NCI-H82 (cell line): ENCODE results near the gene JARID2.

ENCODE experiments used
- DNase-seq: peaks from one replicate; lab custom pipeline; 2025; lab: John Stamatoyannopoulos, UW

JARID2 gene

DNA sequence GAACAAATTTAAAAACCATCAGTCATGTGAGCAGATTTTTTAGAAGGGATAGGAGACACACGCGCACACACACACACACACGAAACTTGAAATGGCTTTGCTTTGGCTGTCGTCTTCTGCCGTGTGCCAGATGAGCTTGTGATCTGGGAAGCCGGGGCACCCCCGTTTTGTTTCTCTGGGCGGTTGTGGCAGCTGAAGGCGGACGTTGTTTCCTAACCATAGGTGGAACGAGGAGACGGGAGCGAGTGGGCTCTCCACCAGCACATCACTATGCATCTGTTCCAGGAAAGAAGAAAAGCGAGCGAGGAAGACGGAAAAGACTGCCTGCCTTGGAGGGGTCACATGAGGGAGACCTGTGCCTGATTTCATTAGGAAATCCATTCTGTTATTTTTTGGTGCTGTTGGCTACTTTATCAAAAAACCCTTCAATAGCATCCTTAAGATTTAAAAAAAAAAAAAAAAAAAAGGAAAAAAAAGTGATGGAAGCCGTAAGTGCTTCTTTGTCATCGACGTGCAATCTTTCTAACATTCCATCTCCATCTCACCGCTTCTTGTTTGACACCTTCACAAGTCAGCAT lies 274.8 kb downstream of the JARID2 start:
- no peak for DNase-seq

DNA sequence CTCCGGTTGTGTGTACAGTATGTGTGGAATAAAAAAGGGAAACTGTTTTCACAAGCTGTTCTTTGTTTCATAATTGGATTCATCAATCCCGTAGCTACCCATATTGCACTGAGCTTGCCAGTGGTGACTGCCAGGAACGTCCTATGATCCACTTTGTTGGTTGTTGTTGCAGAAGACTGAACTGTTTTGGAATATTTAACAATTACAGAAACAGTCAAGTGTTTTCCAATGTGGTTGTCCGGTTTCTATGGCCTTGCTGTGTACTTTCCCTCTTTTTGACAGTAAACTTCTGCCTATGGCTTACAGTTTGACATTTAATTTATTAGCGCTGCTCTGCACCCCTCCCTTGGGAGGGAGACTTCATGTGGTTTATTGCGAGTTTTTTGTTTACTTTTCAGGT lies 275.7 kb downstream of the JARID2 start:
- peak; percentile 72 for DNase-seq

GRCh38 chr6:15522026-15522425 lies 276.2 kb downstream of the JARID2 start:
- DNase-seq = no peak

DNA sequence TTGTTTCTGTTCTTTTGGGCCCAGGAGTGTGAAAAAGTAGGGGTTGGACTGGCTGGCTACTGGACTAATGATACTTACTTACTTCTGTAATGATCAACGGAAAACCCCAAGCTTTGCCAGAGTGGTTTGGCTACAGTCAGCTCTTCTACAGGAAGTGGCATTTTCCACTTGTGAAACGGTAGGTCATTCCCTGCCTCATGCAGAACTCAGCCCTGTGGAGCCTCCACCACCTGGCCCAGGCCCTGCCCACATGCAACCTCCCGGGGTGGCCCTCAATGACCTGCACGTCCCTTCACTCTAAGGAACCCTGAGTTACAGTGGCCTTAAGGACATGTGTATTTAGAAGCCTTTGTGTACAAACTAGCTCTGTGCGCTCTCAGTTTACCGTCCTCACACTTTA lies 276.6 kb downstream of the JARID2 start:
- DNase-seq = no peak

- no peak for DNase-seq
Observed at GRCh38 chr6:15522856-15523529, 277.1 kb downstream of the JARID2 start.

- DNase-seq = peak; percentile 67
Observed at GRCh38 chr6:15523679-15524630, 278.1 kb downstream of the JARID2 start.

DNA sequence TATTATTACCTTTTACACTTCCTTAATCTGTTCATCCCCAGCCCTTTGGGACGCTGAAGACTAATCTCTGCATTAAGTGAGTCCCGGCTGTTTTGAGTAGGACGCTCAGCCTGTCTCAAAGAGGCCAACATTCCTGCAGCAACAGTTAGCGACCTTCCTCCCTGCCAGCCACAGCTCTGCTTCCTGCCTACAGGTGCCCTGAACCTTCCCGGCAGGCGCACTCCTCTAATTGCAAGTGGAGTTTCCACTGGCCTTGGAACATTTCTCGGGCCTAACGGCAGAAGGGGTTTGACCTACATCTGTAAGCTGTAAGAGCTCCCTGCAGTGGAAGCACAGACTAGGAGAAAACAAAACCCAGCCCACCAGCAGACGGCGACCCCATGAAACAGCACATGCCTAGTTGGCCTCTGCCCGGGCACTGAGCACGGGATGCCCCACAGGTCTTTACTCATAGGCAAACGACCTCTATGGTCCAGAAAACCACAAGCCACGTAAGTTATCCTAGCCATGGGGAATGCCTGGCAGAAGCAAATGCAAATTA lies 279.1 kb downstream of the JARID2 start:
- DNase-seq = peak; percentile 90

DNA sequence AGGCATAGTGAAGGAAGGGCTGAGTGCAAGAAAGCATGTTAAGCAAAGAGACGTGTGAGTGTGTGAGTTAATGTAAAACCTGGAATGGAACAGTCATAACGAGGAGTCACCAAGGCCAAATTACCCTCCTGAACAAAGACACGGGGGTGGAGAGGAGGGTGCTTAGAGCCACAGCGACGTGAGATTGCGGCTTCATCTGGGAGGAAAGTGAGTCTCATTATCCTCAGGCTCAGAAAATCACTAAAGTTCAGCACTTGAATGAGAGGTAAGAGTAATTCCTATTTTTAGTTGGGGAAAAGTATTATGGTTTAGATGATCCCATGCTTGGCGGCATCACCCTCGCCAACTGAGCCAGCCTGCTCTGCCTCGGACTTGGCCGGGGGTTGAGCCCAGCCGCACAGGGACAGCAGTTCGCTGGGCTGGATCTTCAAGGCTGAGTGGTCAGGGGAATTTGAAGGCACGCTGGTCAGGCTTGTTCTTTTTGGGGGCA lies 280.4 kb downstream of the JARID2 start:
- DNase-seq = no peak

- no peak for DNase-seq
Observed at GRCh38 chr6:15527838-15528617, 282.2 kb downstream of the JARID2 start.

DNA sequence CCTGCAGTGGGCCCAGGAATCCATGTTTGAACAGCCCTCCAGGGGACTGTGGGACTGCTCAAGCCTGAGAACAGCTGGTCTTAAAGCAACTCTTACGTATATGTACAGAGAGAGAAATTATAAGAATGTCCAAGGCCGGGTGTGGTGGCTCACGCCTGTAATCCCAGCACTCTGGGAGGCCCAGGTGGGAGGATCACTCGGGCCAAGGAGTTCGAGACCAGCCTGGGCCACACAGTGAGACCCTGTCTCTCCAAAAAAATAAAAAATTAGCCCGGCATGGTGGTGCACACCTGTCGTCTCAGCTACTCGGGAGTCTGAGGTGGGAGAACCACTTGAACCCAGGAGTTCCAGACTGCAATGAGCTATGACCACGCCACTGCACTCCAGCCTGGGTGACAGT lies 283.0 kb downstream of the JARID2 start:
- no peak for DNase-seq

GRCh38 chr6:15530411-15530810 lies 284.5 kb downstream of the JARID2 start:
- DNase-seq = no peak

GRCh38 chr6:15531973-15532372 lies 286.1 kb downstream of the JARID2 start:
- no peak for DNase-seq

- no peak for DNase-seq
Observed at GRCh38 chr6:15533379-15534026, 287.6 kb downstream of the JARID2 start.

GRCh38 chr6:15534974-15535373 lies 289.1 kb downstream of the JARID2 start:
- no peak for DNase-seq

- no peak for DNase-seq
Observed at GRCh38 chr6:15535495-15536197, 289.8 kb downstream of the JARID2 start.

DNA sequence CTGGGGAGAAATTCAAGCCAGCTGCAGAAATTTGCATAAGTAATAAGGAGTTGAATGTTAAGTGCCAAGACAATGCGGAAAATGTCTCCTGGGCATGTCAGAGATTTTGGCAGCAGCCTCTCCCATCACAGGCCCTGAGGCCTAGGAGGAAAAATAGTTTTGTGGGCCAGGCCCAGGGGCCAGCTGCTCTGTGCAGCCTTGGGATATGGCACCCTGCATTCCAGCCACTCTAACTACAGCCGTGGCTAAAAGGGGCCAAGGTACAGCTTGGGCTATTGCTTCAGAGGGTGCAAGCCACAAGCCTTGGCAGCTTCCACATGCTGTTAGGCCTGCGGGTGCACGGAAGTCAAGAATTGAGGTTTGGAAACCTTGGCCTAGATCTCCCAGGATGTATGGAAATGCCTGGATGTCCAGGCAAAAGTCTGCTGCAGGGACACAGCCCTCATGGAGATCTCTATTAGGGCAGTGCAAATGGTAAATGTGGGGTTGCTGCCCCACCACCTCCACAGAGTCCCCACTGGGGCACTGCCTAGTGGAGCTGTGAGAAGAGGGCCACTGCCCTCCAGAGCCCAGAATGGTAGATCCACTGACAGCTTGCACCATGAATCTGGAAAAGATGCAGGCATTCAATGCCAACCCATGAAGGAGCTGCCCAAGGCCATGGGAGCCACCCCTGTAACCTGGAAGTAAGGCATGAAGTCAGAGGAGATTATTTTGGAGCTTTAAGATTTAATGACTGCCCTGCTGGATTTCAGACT lies 290.5 kb downstream of the JARID2 start:
- DNase-seq = no peak

GRCh38 chr6:15538106-15538505 lies 292.2 kb downstream of the JARID2 start:
- DNase-seq = no peak

DNA sequence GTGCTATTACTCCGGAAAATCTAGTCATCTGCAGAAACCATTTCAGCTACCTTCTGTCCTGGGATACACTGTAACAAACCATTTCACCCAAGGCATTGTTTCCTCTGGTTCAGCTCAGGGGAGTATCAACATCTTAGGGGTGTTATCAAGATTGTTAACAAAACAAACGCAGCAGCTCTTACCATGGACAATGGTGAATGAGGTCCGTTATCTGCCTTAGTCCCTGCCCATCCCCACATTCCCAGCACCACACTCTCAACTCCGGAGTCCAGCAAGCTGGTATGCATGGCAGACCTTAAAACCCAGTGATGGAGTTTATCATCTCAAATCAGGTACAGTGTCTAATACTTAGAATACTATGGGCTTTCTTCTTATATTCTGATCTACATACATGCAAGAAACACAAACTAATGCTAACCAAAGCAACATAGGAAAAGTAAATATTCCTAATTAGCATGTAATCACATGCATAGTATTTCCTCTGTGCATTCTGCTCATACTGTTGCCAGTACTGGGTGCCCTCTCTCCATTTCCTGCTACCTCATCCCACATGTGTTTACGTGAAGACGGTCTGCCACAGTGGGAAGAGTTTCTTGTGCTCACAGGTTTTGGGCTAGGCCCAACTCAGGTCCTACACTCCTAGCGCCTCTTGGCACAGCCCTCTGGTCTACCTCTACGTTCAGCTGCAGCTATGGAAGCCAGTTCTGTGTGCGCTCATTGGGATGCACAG lies 293.1 kb downstream of the JARID2 start:
- DNase-seq = no peak

DNA sequence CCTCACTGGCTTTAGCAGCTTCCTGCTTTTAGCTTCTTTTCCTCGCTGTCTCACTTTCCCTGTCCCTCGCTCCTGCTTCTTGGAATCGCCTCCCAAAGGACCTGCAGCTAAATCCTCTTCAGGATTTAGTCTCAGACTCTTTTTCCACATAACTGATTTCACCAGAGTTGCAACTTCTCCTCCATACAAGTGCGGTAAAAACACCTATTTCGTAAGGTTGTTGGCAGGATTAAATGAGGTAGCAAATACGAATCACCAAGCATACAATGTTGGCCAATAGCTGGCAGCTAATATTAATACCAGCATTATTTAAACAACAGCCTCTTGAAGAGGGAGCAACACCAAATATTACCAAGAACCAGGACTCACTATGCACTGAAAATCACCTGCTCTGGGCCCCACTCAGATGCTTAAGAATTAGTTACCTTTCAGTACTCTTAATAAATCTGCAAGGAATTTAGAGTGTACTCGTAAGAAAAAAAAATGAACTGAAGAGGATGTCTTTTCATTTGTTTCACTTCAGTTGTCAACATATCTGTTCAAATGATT lies 293.9 kb downstream of the JARID2 start:
- no peak for DNase-seq
